Endothelial cell of umbilical vein (primary cell): Measurements from ENCODE around the gene TSSC4. TPM values are rescaled to one million over a fixed set of nuclear protein-coding genes. Genes with fewer than 3 reads are reported as not detected.

Experiments
- BruUV-seq: library from RNA; stranded (reverse); fragments of 400-500 nt; replicated peaks from 2 replicates; lab custom pipeline; 2021; lab: Mats Ljungman, UMichigan
- CTCF ChIA-PET: fragments of 300-600, 350-600 bp; sonication (Branson Sonifier 250); formaldehyde crosslinking; loops from one replicate; lab custom pipeline; 2021; ENCODE audit warnings: antibody characterized with exemption, inconsistent platforms; lab: Charles Lee
- POLR2A ChIA-PET: fragments of 300-600, 350-600 bp; sonication (Branson Sonifier 250); formaldehyde crosslinking; loops from one replicate; lab custom pipeline; 2021; ENCODE audit warnings: antibody characterized with exemption, inconsistent platforms; lab: Charles Lee
- DNase-seq: peaks from one replicate; pipeline ENCODE4 v3.0.0-alpha.2; 2011; ENCODE audit warnings: low read depth, low spot score
- FAIRE-seq: peaks from 2 replicates; lab custom pipeline; 2011; peaks lifted over from hg19 to GRCh38; lab: Jason Lieb, UNC
- H2AFZ ChIP-seq: 2 replicates; pipeline ENCODE4 v1.6.0; 2012; ENCODE audit warnings: low read depth, low read length, control low read depth, inconsistent platforms
- H3K27ac ChIP-seq: 2 replicates; pipeline ENCODE4 v1.5.1; 2011; ENCODE audit warnings: low read depth, mild to moderate bottlenecking, control low read depth, low read length, moderate library complexity; ENCODE audit not compliant: insufficient read depth
- H3K27me3 ChIP-seq, 2 experiments: 2 replicates each; pipeline versions ENCODE4 v1.6.0 to v1.6.1; 2011; ENCODE audit warnings: low read length in 2 of 2, mixed read lengths in 1 of 2; ENCODE audit not compliant: control insufficient read depth in 2 of 2, insufficient read depth in 2 of 2
- H3K36me3 ChIP-seq, 2 experiments: 2 replicates in 1 of 2; 3 replicates in 1 of 2; pipeline ENCODE4 v1.5.1; 2011; ENCODE audit warnings: low read length in 2 of 2, mild to moderate bottlenecking in 1 of 2, moderate library complexity in 1 of 2; ENCODE audit not compliant: control insufficient read depth in 2 of 2, insufficient read depth in 2 of 2; ENCODE audit errors: extremely low read depth in 1 of 2
- H3K4me1 ChIP-seq: 3 replicates; pipeline ENCODE4 v1.5.1; 2011; ENCODE audit warnings: mild to moderate bottlenecking, low read length; ENCODE audit not compliant: control insufficient read depth, insufficient read depth; ENCODE audit errors: extremely low read depth
- H3K4me2 ChIP-seq: 2 replicates; pipeline ENCODE4 v1.6.1; 2011; ENCODE audit warnings: low read length, control low read depth, mixed read lengths; ENCODE audit not compliant: insufficient read depth
- H3K4me3 ChIP-seq, 3 experiments: fragments of 200-600 bp in 1 of 3; sonication (generic), shearing (Covaris generic) in 1 of 3; replicated peaks in 1 of 3; 2 replicates each; pipeline ENCODE4 v1.5.1; 2011 to 2016; ENCODE audit warnings: control low read depth in 3 of 3, low read length in 3 of 3, mild to moderate bottlenecking in 2 of 3, inconsistent platforms in 1 of 3, low read depth in 1 of 3, moderate library complexity in 1 of 3; ENCODE audit not compliant: insufficient read depth in 1 of 3
- H3K79me2 ChIP-seq: 2 replicates; pipeline ENCODE4 v1.6.0; 2012; ENCODE audit warnings: low read length, inconsistent platforms; ENCODE audit not compliant: control insufficient read depth, insufficient read depth
- H3K9ac ChIP-seq: replicated peaks from 2 replicates; pipeline ENCODE3; 2011; ENCODE audit warnings: low read length, control low read depth; ENCODE audit not compliant: insufficient read depth; ENCODE audit errors: extremely low read depth
- H3K9me1 ChIP-seq: replicated peaks from 3 replicates; pipeline ENCODE4 v1.6.0; 2011; ENCODE audit warnings: mild to moderate bottlenecking, low read length; ENCODE audit not compliant: control insufficient read depth, insufficient read depth; ENCODE audit errors: extremely low read depth
- H3K9me3 ChIP-seq: replicated peaks from 2 replicates; pipeline ENCODE4 v1.5.1; 2012; ENCODE audit warnings: low read length, inconsistent platforms; ENCODE audit not compliant: control insufficient read depth, insufficient read depth
- H4K20me1 ChIP-seq: replicated peaks from 2 replicates; pipeline ENCODE3; 2011; ENCODE audit warnings: mild to moderate bottlenecking, low read length; ENCODE audit not compliant: control insufficient read depth, insufficient read depth; ENCODE audit errors: extremely low read depth
- CTCF ChIP-seq, 2 donors: IDR thresholded peaks; 1 replicate in 1 of 2; 2 replicates in 1 of 2; pipeline ENCODE4 v1.5.1; 2011; ENCODE audit warnings: low read length in 2 of 2, mild to moderate bottlenecking in 2 of 2, moderate library complexity in 2 of 2, control low read depth in 1 of 2, inconsistent platforms in 1 of 2, low read depth in 1 of 2; ENCODE audit not compliant: insufficient read depth in 1 of 2; ENCODE audit errors: extremely low read depth in 1 of 2
- EZH2 ChIP-seq: IDR thresholded peaks from 2 replicates; pipeline ENCODE4 v1.6.1; 2012; ENCODE audit warnings: borderline replicate concordance, low read depth, mild to moderate bottlenecking, moderate library complexity, low read length, inconsistent platforms; ENCODE audit not compliant: severe bottlenecking
- FOS ChIP-seq: IDR thresholded peaks from 2 replicates; pipeline ENCODE4 v1.6.1; 2011; ENCODE audit warnings: mild to moderate bottlenecking, low read length, moderate library complexity, borderline replicate concordance; ENCODE audit not compliant: insufficient read depth
- MAX ChIP-seq: IDR thresholded peaks from 2 replicates; pipeline ENCODE4 v1.6.1; 2011; ENCODE audit not compliant: insufficient read depth, insufficient read length
- MYC ChIP-seq: IDR thresholded peaks from one replicate; pipeline ENCODE4 v1.6.1; 2011; ENCODE audit warnings: mild to moderate bottlenecking, low read depth, low read length
- POLR2A ChIP-seq: IDR thresholded peaks from 2 replicates; pipeline ENCODE4 v1.6.1; 2012; ENCODE audit warnings: low read depth, mild to moderate bottlenecking, control low read depth, low read length
- POLR2AphosphoS5 ChIP-seq: IDR thresholded peaks from 2 replicates; pipeline ENCODE4 v1.6.1; 2012; ENCODE audit warnings: low read depth, mild to moderate bottlenecking, control low read depth, low read length, moderate library complexity; ENCODE audit not compliant: insufficient read depth
- dilution Hi-C: fragments of 300-500 bp; cut with MboI; formaldehyde crosslinking; loops from one replicate; pipeline ENCODE4 v1.15.0; 2019; ENCODE audit warnings: low sequenced_read_pairs; ENCODE audit not compliant: extremely low pct_ligation_motif_present
- intact Hi-C: fragments of 100-400 bp; cut with micrococcal nuclease; formaldehyde crosslinking; loops from one replicate; pipeline ENCODE4 v1.10.0; 2022
- polyA plus RNA-seq, 4 experiments: library from polyadenylated mRNA; depleted of rRNA in 3 of 4; stranded (reverse) in 3 of 4; unstranded in 1 of 4; fragments of >200 nt; gene quantifications; 2 replicates each; pipeline versions ENCODE4 v1.2.1 to v1.2.3, GENCODE V29; 2011 to 2012; ENCODE audit warnings: missing spikeins in 1 of 4
- total RNA-seq: library from RNA; stranded (reverse); gene quantifications from 2 replicates; pipeline ENCODE4 v1.2.3, GENCODE V29; 2021

Gene TSSC4
- total and polyA plus RNA-seq, 2 donors (not counting 3 experiments of a cell fraction or from before 2014, with no cell fraction given), result 42.7 to 59.6 TPM

- H3K4me3 ChIP-seq, result no peak overlapping the region
- dilution Hi-C loops, result no loop called here
- no peak overlapping the region for H2AFZ ChIP-seq
- ChIA-PET POLR2A (interaction anchor here (1.0 kb wide), 1 partner anchor 10 kb away, joined by 3 read pairs; no protein-coding TSS in a partner anchor), CTCF (interaction anchor here (1.7 kb wide), 1 partner anchor 63 kb away, joined by 11 read pairs; no protein-coding TSS in a partner anchor)
- no peak overlapping the region for H3K27ac ChIP-seq
- no peak overlapping the region for H3K9ac ChIP-seq
- H4K20me1 ChIP-seq, result no peaks in the 10 kb centered on the region
- no peaks in the 10 kb centered on the region for H3K4me1 ChIP-seq
- H3K36me3 ChIP-seq, result no peaks in the 10 kb centered on the region
- DNase-seq (no peak), FAIRE-seq (no peak)
- H3K4me2 ChIP-seq, result no peak overlapping the region
- no peaks in the 10 kb centered on the region for H3K79me2 ChIP-seq
- H3K9me1 ChIP-seq, result no peaks in the 10 kb centered on the region
- TF ChIP-seq CTCF (IDR thresholded peaks at IDR 0.05; ENCODE audit: extremely low read depth in 1 of 2, insufficient read depth in 1 of 2, low read depth in 1 of 2, low read length in 2 of 2) (no peak), MAX (no peak), POLR2AphosphoS5 (no peak), FOS (no peak), POLR2A (no peak), EZH2 (no peak), MYC (no peak)
- no peaks in the 10 kb centered on the region for H3K27me3 ChIP-seq
- intact Hi-C loops, result no loop called here
- no peaks in the 10 kb centered on the region for H3K9me3 ChIP-seq
- no TSS peak for BruUV-seq
Observed at GRCh38 chr11:2368178-2368850, 32.2 kb upstream of the TSSC4 start.
